Stimulated activated CD8-positive, alpha-beta memory T cell treated with anti-CD3 and anti-CD28 coated beads, Interleukin-12 subunit alpha, Interleukin-12 subunit beta, amount 100 ng/mL, for 4 hours (primary cell): ENCODE data around the gene LGALSL.
"Not testable (repeated sequence)": the region's sequence is repeated elsewhere in the genome, so short reads cannot be mapped to it uniquely, and the experiment has no call there.

Source experiments
- DNase-seq: peaks from one replicate; pipeline ENCODE4 v3.0.0-alpha.2; 2020; ENCODE audit warnings: low read depth

Gene LGALSL

DNA sequence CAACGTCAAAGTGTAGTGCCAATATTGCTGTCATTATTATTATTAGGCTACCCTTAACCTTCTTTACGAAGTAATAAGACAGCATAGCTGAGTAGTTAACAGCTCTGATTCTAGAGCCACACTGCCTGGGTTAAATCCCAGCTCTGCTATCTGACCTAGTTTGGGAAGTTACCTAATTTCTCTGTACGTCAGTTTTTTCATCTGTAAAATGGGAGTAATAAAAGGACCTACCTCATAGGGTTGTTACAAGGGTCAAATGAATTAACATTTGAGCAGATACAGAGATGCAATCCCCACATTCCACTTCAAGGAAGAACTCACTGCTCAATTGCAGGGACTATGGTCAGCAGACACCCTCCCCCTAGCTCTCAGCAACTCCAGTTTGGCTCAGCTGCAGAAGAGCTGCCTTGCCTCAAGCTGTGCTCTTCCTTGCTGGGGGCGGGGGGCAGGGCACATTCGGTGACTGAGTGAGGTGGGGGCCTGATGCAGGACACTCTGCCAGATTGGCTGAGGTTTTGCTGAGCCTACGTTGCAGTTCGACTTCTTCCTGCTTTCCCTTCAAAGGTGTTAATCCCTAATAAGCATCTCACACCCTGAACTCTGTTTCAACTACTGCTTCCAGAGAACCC lies 11.0 kb upstream of the LGALSL start:
- DNase-seq, result no peak

DNA sequence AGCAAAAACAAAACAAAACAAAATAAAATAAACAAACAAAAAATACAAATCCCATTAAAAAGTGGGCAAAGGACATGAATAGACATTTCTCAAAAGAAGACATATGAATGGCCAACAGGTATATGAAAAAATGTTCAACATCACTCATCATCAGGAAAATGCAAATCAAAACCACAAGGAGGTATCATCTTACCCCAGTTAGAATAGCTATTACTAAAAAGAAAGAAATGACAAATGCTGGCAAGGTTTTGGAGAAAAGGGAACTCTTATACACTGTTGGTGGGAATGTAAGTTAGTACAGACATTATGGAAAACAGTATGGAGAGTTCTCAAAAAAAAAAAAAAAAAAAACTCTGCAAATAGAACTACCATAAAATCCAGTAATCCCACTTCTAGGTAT lies 8.0 kb upstream of the LGALSL start:
- not testable (repeated sequence) for DNase-seq

- DNase-seq, result no peak
These were observed 6.5 kb upstream of the LGALSL start for GRCh38 chr2:64447317-64448040.

GRCh38 chr2:64448041-64448426 lies 5.9 kb upstream of the LGALSL start:
- DNase-seq, result no peak

- no peak for DNase-seq
These were observed 2.9 kb upstream of the LGALSL start for GRCh38 chr2:64451051-64451450.

GRCh38 chr2:64454386-64455332 lies 697 bp downstream of the LGALSL start:
- DNase-seq, result peak; percentile 33

DNA sequence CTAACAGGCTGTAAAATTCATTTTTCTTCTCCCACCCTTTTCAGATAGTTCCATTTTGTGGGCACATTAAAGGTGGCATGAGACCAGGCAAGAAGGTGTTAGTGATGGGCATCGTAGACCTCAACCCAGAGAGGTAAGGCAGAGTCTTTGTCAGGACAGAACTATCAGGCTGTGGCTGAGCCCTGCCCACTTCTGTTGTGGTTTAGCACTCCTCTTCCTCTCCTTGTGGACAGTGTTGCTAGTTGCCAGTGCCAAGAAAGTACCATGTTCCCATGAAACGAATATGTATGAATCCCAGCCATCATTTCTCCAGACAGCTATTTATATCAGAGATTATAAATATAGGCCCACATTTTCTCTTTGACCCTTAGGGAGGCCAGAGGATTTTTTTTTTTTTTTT lies 1.6 kb downstream of the LGALSL start:
- no peak for DNase-seq

DNA sequence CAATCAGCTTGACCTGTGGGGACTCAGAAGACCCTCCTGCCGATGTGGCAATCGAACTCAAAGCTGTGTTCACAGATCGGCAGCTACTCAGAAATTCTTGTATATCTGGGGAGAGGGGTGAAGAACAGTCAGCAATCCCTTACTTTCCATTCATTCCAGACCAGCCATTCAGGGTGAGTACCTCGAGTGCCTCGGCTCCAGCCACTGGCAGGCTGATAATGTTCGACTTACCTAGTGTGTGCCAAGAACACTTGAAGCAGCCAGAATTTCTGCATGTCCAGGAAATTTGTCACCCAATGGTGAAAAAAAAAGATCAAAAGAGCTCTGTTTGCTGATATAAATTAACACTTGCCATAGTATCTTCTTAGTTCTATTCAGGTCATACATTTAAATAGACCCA lies 2.3 kb downstream of the LGALSL start:
- no peak for DNase-seq

GRCh38 chr2:64457524-64457923 lies 3.6 kb downstream of the LGALSL start:
- no peak for DNase-seq

- no peak for DNase-seq
These were observed 5.6 kb downstream of the LGALSL start for GRCh38 chr2:64459575-64459974.

DNA sequence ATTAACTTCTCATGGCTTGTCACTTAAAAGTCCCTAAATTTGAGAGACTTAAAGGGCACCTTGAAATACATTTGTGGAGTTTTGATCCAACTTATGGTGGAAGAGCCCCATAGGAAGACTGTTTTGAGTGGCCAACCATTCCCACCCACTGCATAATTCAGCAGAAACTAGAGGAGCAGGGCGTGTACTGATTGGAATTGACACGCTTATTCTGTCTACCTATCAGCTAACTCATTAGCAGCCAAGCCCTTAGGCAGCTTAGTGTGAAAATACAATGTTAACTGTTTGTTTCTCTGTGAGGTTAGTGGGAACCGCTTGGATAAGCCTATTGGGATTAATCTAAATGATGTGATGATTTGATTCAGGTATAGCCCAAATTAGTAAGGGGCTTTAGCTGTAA lies 6.4 kb downstream of the LGALSL start:
- no peak for DNase-seq

GRCh38 chr2:64461271-64462058 lies 7.5 kb downstream of the LGALSL start:
- DNase-seq, result no peak

DNA sequence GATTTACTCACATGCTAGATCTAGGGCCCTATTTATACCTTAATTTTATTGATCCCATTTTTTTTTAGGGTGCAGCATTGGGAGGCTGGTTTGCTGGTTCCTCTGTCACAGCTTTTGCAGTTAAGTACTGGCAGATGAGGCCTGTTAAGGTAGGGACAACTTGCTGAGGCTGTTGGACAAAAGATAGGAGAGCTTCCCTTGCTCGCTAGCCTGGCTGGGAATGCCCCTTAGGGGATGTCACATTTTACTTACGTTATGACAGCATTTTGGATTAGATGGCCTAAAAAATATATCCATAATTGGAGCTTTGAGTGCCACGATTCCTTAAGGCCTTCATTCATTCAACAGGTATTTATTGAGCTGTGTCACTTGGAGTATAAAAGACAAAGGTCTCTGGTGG lies 8.2 kb downstream of the LGALSL start:
- DNase-seq, result no peak

DNA sequence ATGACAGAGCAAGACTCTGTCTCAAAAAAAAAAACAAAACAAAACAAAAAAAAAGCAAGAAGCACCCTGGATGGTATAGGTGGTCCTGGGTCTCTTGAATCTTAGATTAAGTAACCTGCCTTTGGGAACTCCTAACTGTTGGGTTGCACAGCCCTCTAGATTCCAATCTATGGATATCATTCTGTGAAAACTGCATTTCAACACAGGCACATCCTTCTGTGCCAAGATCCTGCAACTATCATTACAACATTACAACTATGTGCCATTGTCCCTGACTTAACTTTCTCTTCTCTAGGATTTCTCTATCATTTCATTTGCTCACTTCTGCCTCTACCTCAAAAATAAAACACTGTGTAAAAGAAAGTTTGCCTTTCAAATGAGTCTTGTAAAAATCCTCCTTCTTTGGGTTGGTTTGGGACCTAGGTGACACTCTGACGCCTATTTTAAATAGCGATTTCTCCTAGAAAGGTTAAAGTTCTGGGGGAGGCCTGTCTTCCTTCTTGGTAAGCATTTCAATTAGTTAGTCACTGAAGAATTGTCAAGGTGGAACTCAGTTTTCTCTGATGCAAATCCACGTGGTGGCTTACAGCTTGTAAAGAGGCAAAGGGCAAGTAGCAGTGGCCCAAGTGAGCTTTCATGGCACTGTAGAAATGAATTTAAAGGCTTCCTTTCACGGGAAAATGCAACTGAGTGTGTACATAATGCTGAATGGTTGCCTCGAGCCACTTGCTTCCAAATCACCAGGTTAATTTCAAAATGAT lies 9.2 kb downstream of the LGALSL start:
- no peak for DNase-seq

DNA sequence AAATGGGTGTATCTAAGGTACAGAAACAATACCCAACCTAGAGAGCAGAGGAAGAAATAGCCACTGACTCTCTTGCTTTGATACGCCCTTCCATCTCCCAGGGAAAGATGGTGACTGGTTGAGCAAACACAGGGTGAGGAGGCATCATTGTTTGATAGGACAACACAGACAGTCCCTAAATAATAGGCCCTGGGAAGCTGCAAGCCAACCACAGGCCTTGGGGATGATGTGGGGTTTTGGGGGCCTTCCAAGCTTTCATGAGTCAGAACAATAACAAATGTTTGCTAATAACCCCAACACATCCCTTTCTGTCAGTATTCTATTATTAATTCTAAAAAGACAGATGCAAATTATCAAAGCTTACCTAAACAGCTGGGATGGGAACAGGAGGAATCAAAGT lies 9.8 kb downstream of the LGALSL start:
- no peak for DNase-seq

DNA sequence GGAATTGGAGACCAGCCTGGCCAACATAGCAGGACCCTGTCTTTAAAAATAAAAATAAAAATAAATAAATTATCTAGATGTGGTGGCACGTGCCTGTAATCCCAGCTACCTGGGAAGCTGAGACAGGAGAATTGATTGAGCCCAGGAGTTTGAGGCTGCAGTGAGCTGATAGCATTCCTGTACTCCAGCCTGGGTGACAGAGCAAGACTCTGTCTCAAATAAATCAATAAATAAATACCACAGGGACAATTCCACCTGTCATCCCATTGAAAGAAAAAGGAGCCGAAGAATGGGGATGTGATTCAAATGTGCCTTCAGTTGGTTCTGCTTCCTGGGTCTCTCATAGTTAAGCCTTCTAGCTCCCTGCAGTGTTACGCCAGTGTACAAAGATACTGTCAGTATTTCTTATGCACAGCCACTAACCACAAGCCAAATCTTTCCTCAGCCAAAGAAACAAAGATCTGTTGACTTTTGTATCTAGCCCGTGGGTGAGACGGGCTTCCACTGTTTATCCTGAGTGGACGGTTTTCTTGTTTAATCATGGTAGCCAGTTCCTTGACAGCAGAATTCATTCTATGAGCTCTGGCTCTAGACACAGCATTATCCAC lies 12.6 kb downstream of the LGALSL start:
- DNase-seq, result no peak

DNA sequence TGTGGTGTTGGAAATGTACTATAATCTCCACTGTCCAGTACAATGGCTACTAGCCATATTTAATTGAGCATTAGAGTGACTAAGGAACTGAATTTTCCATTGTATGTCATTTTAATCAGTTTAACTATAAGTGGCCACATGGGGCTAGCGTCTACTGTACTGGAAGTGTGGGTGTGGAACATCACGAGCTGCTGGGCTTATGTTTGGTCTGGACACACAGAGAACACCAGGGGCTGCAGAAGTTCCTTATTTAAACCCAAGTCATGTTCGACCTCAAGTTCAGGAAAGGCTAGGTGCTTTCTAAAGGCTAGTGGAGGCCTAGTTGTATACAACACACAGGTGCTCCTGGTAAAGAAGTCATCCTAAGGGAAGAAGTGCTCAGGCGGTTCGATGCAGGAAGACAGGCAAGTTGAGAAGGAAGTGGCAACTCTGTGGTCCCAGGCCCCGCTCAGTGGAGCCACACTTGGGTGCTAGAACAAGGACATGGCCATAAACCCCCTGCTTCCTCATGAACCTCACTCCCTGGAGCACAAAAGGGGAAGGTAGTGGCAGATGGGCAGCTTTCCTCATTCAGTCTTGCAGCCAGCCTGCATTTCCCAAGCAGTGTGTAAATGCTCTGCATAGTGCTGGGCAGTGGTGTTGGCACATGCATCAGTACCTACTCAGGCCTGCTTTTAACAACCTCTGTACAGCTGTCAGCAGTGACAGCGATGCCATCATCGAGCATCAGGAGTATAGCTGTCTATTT lies 13.3 kb downstream of the LGALSL start:
- no peak for DNase-seq

GRCh38 chr2:64469261-64469660 lies 15.3 kb downstream of the LGALSL start:
- no peak for DNase-seq

- DNase-seq, result no peak
These were observed 16.1 kb downstream of the LGALSL start for GRCh38 chr2:64470071-64470470.

GRCh38 chr2:64470766-64471295 lies 16.9 kb downstream of the LGALSL start:
- no peak for DNase-seq
